GM12875 (cell line): ENCODE data around the gene AGPAT1.
"Not testable (repeated sequence)": the region's sequence is repeated elsewhere in the genome, so short reads cannot be mapped to it uniquely, and the experiment has no call there.

Source experiments
- H3K4me3 ChIP-seq: one replicate; pipeline ENCODE4 v1.5.1; 2011; ENCODE audit warnings: low read depth, low read length, control low read depth
- CTCF ChIP-seq: IDR thresholded peaks from 2 replicates; pipeline ENCODE4 v1.5.1; 2011; ENCODE audit warnings: low read depth, mild to moderate bottlenecking, control low read depth, inconsistent platforms, low read length, moderate library complexity, borderline replicate concordance; ENCODE audit not compliant: insufficient read depth

The AGPAT1 gene

GRCh38 chr6:32147401-32148132 is 28.3 kb downstream of the AGPAT1 start:
- no peak for TF ChIP-seq CTCF
- H3K4me3 ChIP-seq: no peak overlapping the region

GRCh38 chr6:32146687-32147086 is 29.2 kb downstream of the AGPAT1 start:
- H3K4me3 ChIP-seq: no peak overlapping the region
- TF ChIP-seq CTCF: no peak

- H3K4me3 ChIP-seq: no peak overlapping the region
- TF ChIP-seq CTCF: no peak
Measured at GRCh38 chr6:32146287-32146686, 29.6 kb downstream of the AGPAT1 start.

- H3K4me3 ChIP-seq: not testable (repeated sequence)
Measured at GRCh38 chr6:32144238-32144637, 31.6 kb downstream of the AGPAT1 start.

GRCh38 chr6:32140420-32141046 is 35.4 kb downstream of the AGPAT1 start:
- TF ChIP-seq CTCF: no peak
- H3K4me3 ChIP-seq: no peak overlapping the region

- no peak overlapping the region for H3K4me3 ChIP-seq
- no peak for TF ChIP-seq CTCF
Measured at GRCh38 chr6:32139590-32139989, 36.3 kb downstream of the AGPAT1 start.

GRCh38 chr6:32137454-32137853 is 38.4 kb downstream of the AGPAT1 start:
- no peak for TF ChIP-seq CTCF
- H3K4me3 ChIP-seq: no peak overlapping the region
